Measurements from ENCODE around the gene PRPF38A.

PRPF38A gene

DNA sequence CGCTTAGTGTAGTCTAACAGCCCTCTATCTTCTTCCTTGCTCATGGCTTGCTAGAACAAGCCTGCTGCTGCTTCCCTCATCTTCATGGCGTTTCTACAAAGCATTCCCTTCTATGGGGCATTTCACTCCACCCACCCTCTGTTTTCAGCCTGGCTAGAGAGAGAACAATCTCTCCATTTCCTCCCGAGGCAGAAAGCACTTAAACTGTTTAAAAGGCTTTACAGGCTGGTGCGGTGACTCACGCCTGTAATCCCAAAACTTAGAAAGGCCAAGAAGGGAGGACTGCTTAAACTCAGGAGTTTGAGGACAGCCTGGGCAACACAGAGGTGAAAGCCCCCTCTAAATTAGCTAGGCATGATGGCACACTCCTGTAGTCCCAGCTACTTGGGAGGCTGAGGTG is 17.9 kb upstream of the PRPF38A start:
- no peak for TF ChIP-seq POU2F2 (IDR thresholded peaks at IDR 0.05; ENCODE audit: low read depth, low read length)
- no peak for TF ChIP-seq TAF1 (IDR thresholded peaks at IDR 0.05; ENCODE audit: low read depth, low read length)
- TF ChIP-seq SPI1 (IDR thresholded peaks at IDR 0.05; ENCODE audit: low read depth, low read length): no peak
- no peak for TF ChIP-seq POLR2A (IDR thresholded peaks at IDR 0.05; ENCODE audit: low read depth, low read length)
- no peak for TF ChIP-seq PAX5 (IDR thresholded peaks at IDR 0.05; ENCODE audit: insufficient read depth, low read length, severe bottlenecking)
- no peak for TF ChIP-seq POLR2AphosphoS5 (IDR thresholded peaks at IDR 0.05; ENCODE audit: low read depth, low read length)
- no peak for FAIRE-seq
- no peak for DNase-seq (ENCODE audit: insufficient read length, low spot score)

DNA sequence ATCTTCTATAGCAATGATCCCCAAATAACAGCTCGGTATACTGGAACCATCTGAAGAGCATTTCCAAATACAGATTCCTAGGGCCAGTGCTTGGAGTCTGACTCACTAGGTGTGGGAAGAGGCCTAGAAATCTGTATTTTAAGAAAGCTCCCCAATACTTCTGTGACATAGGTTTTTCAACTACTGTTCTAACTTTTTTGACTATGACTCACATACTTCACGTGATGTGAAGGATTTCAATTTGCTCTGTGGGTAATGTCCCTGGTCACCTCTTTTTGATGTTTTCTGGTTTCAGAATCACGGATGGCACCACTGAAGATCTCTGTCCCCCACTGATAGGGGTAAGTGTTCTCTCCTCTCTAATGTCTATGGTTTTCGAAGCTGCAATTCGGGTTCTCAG is 11.2 kb upstream of the PRPF38A start:
- DNase-seq (ENCODE audit: insufficient read length, low spot score): no peak
- FAIRE-seq: no peak
- TF ChIP-seq POLR2A (IDR thresholded peaks at IDR 0.05; ENCODE audit: low read depth, low read length) (no peak), PAX5 (IDR thresholded peaks at IDR 0.05; ENCODE audit: insufficient read depth, low read length, severe bottlenecking) (no peak), POLR2AphosphoS5 (IDR thresholded peaks at IDR 0.05; ENCODE audit: low read depth, low read length) (no peak), SPI1 (IDR thresholded peaks at IDR 0.05; ENCODE audit: low read depth, low read length) (no peak), TAF1 (IDR thresholded peaks at IDR 0.05; ENCODE audit: low read depth, low read length) (no peak), POU2F2 (IDR thresholded peaks at IDR 0.05; ENCODE audit: low read depth, low read length) (no peak)

DNA sequence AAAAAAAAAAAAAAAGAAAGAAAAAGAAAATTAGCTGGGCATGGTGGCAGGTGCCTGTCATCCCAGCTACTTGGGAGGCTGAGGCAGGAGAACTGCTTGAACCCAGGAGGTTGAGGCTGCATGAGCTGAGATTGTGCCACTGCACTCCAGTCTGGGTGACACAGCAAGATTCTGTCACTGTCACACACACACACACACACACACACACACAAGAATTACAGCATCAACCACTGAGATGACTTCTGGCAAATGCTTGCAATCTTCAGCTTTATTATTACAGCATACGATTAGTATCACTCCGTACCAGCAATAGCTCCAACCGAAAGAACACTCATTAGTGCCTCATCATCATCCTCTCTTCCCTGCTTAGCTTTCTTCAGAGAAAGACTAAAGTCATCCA is 4.8 kb upstream of the PRPF38A start:
- FAIRE-seq: no peak
- TF ChIP-seq POLR2AphosphoS5 (IDR thresholded peaks at IDR 0.05; ENCODE audit: low read depth, low read length) (no peak), PAX5 (IDR thresholded peaks at IDR 0.05; ENCODE audit: insufficient read depth, low read length, severe bottlenecking) (no peak), POU2F2 (IDR thresholded peaks at IDR 0.05; ENCODE audit: low read depth, low read length) (no peak), TAF1 (IDR thresholded peaks at IDR 0.05; ENCODE audit: low read depth, low read length) (no peak), SPI1 (IDR thresholded peaks at IDR 0.05; ENCODE audit: low read depth, low read length) (no peak), POLR2A (IDR thresholded peaks at IDR 0.05; ENCODE audit: low read depth, low read length) (no peak)
- no peak for DNase-seq (ENCODE audit: insufficient read length, low spot score)

DNA sequence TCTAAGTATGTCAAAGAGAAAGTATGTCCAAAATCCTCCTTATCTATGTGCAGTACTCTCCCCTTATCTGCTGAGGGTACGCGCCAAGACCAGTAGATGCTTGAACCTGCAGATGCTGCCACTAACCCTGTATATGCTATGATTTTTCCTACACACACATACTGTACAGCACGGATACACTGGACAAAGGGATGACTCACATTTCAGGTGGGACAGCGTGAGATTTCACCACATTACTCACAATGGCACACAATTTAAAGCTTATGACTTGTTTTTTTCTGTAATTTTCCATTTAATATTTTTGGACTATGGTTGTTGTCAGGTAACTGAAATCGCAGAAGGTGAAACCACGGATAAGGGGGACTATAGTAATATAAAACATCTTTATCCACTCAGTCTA is 4.3 kb upstream of the PRPF38A start:
- no peak for FAIRE-seq
- DNase-seq (ENCODE audit: insufficient read length, low spot score): no peak
- TF ChIP-seq SPI1 (IDR thresholded peaks at IDR 0.05; ENCODE audit: low read depth, low read length) (no peak), POU2F2 (IDR thresholded peaks at IDR 0.05; ENCODE audit: low read depth, low read length) (no peak), POLR2A (IDR thresholded peaks at IDR 0.05; ENCODE audit: low read depth, low read length) (no peak), TAF1 (IDR thresholded peaks at IDR 0.05; ENCODE audit: low read depth, low read length) (no peak), POLR2AphosphoS5 (IDR thresholded peaks at IDR 0.05; ENCODE audit: low read depth, low read length) (no peak), PAX5 (IDR thresholded peaks at IDR 0.05; ENCODE audit: insufficient read depth, low read length, severe bottlenecking) (no peak)

DNA sequence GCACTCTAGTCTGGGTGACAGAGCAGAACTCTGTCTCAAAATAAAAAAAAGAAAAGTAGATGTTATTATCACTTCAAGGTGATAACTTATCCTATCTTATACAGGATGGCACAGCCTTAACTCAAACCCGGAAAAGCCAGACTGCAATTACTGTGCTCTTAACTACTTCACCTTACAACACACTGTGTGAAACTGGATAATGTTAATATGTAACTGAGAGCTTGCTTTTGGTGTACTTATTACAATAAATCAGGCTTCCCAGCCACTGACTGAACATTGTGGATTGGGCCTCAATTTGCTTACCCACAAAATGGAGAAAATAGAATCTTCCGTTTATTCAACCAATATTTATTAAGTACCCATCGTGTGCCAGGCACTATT is 1.6 kb upstream of the PRPF38A start:
- TF ChIP-seq PAX5 (IDR thresholded peaks at IDR 0.05; ENCODE audit: insufficient read depth, low read length, severe bottlenecking) (no peak), SPI1 (IDR thresholded peaks at IDR 0.05; ENCODE audit: low read depth, low read length) (no peak), TAF1 (IDR thresholded peaks at IDR 0.05; ENCODE audit: low read depth, low read length) (no peak), POU2F2 (IDR thresholded peaks at IDR 0.05; ENCODE audit: low read depth, low read length) (no peak), POLR2AphosphoS5 (IDR thresholded peaks at IDR 0.05; ENCODE audit: low read depth, low read length) (no peak), POLR2A (IDR thresholded peaks at IDR 0.05; ENCODE audit: low read depth, low read length) (no peak)
- FAIRE-seq (no peak), DNase-seq (ENCODE audit: insufficient read length, low spot score) (no peak)

DNA sequence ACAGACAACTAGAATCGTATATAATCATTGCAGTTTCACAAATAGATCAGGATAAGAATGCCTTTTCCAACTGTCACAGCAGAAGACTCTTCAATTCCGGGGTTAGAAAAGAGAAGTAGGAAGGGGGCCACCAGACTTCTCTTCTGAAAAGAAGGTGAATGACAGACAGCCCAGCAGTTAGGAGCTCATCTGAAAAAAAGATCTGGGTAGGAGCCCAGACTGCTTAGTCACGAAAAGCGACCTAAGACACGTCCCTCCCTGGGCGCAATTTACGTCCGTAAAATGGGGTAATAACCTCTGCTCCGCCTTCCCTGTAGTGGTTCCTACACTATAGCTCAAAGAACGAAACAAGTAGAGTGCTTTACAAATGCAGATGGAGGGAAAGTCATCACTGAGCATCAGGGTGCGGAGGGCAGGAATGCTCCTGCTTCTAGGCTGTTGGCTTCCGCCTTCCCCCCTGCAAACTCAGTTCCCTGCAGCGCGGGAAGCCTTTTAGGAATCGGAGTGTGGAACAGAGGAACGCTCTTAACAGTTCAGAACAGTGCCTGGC is 761 bp upstream of the PRPF38A start:
- DNase-seq (ENCODE audit: insufficient read length, low spot score) (peak; percentile 36), FAIRE-seq (peak; percentile 62)
- TF ChIP-seq POU2F2 (IDR thresholded peaks at IDR 0.05; ENCODE audit: low read depth, low read length) (no peak), PAX5 (IDR thresholded peaks at IDR 0.05; ENCODE audit: insufficient read depth, low read length, severe bottlenecking) (no peak), SPI1 (IDR thresholded peaks at IDR 0.05; ENCODE audit: low read depth, low read length) (no peak), POLR2A (IDR thresholded peaks at IDR 0.05; ENCODE audit: low read depth, low read length) (no peak), TAF1 (IDR thresholded peaks at IDR 0.05; ENCODE audit: low read depth, low read length) (no peak), POLR2AphosphoS5 (IDR thresholded peaks at IDR 0.05; ENCODE audit: low read depth, low read length) (no peak)

DNA sequence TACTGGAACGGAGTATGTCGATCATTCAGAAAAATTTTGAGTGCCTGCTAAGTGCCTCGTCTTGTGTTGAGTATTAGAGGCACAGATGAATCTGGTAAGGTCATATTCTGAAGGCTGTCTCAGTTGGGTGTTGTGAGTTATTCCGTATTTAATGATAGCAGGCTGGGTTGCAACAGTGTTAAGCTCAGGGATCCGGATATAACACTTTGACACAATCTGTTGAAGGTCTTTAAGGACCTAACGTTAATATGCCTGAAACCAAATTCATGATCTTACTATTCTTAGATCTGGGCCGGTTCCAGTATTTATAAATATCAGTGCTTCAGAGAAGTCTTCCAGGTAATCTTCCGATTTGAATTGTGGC is 555 bp downstream of the PRPF38A start:
- FAIRE-seq (peak; percentile 5), DNase-seq (ENCODE audit: insufficient read length, low spot score) (no peak)
- TF ChIP-seq PAX5 (IDR thresholded peaks at IDR 0.05; ENCODE audit: insufficient read depth, low read length, severe bottlenecking): no peak
- no peak for TF ChIP-seq POLR2AphosphoS5 (IDR thresholded peaks at IDR 0.05; ENCODE audit: low read depth, low read length)
- no peak for TF ChIP-seq POLR2A (IDR thresholded peaks at IDR 0.05; ENCODE audit: low read depth, low read length)
- TF ChIP-seq SPI1 (IDR thresholded peaks at IDR 0.05; ENCODE audit: low read depth, low read length): no peak
- TF ChIP-seq POU2F2 (IDR thresholded peaks at IDR 0.05; ENCODE audit: low read depth, low read length): no peak
- no peak for TF ChIP-seq TAF1 (IDR thresholded peaks at IDR 0.05; ENCODE audit: low read depth, low read length)

DNA sequence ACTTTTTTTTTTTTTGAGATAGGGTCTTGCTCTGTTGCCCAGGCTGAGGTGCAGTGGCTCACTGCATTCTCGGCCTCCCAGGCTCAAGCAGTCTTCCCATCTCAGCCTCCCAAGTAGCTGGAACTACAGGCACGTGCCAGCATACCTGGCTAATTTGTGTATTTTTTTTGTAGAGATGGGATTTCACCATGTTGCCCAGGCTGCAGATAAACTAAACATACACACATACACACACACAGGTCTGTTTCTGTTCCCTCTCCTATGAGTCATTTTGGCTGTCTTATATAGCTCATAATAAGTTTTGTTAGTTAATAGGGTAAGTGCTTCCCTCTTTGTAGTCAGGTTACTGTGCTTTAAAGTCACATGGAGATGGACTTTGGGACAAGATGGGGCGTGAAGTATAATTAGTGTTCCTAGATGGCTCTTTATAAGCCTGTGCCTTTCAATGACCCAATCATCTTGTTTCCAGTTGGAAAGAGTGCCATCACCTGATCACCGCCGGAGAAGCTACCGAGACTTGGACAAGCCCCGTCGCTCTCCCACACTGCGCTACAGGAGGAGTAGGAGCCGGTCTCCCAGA is 9.1 kb downstream of the PRPF38A start:
- FAIRE-seq (no peak), DNase-seq (ENCODE audit: insufficient read length, low spot score) (no peak)
- TF ChIP-seq POU2F2 (IDR thresholded peaks at IDR 0.05; ENCODE audit: low read depth, low read length) (no peak), TAF1 (IDR thresholded peaks at IDR 0.05; ENCODE audit: low read depth, low read length) (no peak), PAX5 (IDR thresholded peaks at IDR 0.05; ENCODE audit: insufficient read depth, low read length, severe bottlenecking) (no peak), POLR2AphosphoS5 (IDR thresholded peaks at IDR 0.05; ENCODE audit: low read depth, low read length) (no peak), SPI1 (IDR thresholded peaks at IDR 0.05; ENCODE audit: low read depth, low read length) (no peak), POLR2A (IDR thresholded peaks at IDR 0.05; ENCODE audit: low read depth, low read length) (no peak)

DNA sequence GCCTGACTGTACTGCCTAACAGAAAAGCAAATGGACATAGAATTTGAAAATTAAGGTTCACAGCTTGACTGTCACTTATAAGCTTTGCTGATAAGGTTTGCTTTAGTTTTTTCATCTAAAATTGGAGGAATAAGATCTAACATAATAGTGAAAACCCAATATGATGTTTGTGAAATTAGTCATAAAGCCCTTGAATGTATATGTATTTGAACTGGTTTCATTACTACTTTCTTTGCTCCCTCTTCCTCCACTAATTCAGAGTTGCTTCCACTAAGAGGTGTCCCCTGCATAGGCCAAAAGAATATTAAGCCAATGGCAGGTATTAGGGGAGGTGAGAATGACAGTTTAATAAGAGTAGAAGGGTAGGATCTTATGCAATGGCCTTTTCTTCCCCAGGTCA is 10.5 kb downstream of the PRPF38A start:
- no peak for FAIRE-seq

More for the DNA sequence above, 10.5 kb downstream of the PRPF38A start:
- DNase-seq (ENCODE audit: insufficient read length, low spot score): no peak
- TF ChIP-seq TAF1 (IDR thresholded peaks at IDR 0.05; ENCODE audit: low read depth, low read length) (no peak), SPI1 (IDR thresholded peaks at IDR 0.05; ENCODE audit: low read depth, low read length) (no peak), POU2F2 (IDR thresholded peaks at IDR 0.05; ENCODE audit: low read depth, low read length) (no peak), POLR2A (IDR thresholded peaks at IDR 0.05; ENCODE audit: low read depth, low read length) (no peak), PAX5 (IDR thresholded peaks at IDR 0.05; ENCODE audit: insufficient read depth, low read length, severe bottlenecking) (no peak), POLR2AphosphoS5 (IDR thresholded peaks at IDR 0.05; ENCODE audit: low read depth, low read length) (no peak)

All from GM12891 (cell line).